Skin of body (tissue), 2 donors: Measurements from ENCODE around the gene HELZ2. TPM values are rescaled to one million over a fixed set of nuclear protein-coding genes. Genes with fewer than 3 reads are reported as not detected.
"Not testable (repeated sequence)": the region's sequence is repeated elsewhere in the genome, so short reads cannot be mapped to it uniquely, and the experiment has no call there.

Source experiments
- DNase-seq: peaks from one replicate; lab custom pipeline; 2025; lab: John Stamatoyannopoulos, UW
- total RNA-seq: library from RNA; depleted of rRNA; stranded (reverse); fragments of >200 nt; gene quantifications from one replicate; pipeline ENCODE4 v1.2.3, GENCODE V29; 2014

HELZ2 gene
- total RNA-seq, 1 donor from 2014 or later, result 19.8 TPM

GRCh38 chr20:63580796-63581461 lies 6.9 kb upstream of the HELZ2 start:
- DNase-seq, result no peak

- DNase-seq, result no peak
Measured at GRCh38 chr20:63579017-63579694, 5.1 kb upstream of the HELZ2 start.

- DNase-seq, result no peak
Measured at GRCh38 chr20:63578224-63579016, 4.4 kb upstream of the HELZ2 start.

GRCh38 chr20:63577317-63577894 lies 3.4 kb upstream of the HELZ2 start:
- DNase-seq, result no peak

DNA sequence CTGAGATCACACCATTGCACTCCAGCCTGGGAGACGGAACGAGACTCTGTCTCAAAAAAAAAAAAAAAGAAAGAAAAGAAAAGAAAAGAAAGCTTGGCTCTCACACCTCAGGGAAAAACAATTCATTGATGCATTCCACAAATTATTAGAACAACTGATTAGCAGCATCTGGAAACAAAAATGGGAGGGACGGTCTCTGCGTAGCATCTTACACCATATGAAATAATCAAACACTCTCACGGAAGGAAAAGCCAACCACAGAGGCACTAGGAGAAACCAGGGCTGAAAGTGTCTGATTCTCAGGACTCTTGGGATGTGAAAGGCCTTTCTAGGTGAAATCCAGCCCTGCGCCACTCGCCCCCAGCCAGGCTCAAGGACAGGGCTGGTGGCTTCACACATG lies 2.3 kb upstream of the HELZ2 start:
- peak; percentile 8 for DNase-seq

GRCh38 chr20:63574829-63575743 lies 1.0 kb upstream of the HELZ2 start:
- DNase-seq, result no peak

DNA sequence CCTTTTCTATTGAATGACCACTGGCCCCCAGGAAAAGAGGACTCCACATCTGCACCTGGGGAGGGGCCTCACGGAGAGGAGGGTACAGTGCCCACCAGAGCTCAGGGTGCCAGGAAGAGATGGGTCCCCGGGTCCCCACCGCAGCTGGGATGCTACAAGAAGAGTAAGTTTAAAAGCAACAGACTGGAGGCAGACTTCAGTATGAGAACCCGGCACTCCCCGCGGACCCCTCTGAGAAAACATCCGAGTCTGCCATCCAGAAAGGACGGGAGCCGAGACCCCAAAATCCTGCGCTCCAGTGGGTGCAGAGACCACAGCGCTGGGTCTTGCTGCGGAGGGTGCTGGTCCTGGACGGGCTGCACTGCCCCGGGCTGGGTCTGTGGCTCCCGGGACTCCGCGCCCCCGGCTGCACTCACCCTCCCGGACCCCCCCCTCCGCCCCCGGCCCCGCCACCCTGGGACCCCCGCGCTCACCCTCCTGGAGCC lies 350 bp downstream of the HELZ2 start:
- DNase-seq, result no peak

- DNase-seq, result no peak
Measured at GRCh38 chr20:63572788-63573646, 1.0 kb downstream of the HELZ2 start.

GRCh38 chr20:63572071-63572787 lies 1.8 kb downstream of the HELZ2 start:
- DNase-seq, result no peak

- DNase-seq, result not testable (repeated sequence)
Measured at GRCh38 chr20:63571087-63571478, 3.0 kb downstream of the HELZ2 start.

- no peak for DNase-seq
Measured at GRCh38 chr20:63570281-63571086, 3.6 kb downstream of the HELZ2 start.

DNA sequence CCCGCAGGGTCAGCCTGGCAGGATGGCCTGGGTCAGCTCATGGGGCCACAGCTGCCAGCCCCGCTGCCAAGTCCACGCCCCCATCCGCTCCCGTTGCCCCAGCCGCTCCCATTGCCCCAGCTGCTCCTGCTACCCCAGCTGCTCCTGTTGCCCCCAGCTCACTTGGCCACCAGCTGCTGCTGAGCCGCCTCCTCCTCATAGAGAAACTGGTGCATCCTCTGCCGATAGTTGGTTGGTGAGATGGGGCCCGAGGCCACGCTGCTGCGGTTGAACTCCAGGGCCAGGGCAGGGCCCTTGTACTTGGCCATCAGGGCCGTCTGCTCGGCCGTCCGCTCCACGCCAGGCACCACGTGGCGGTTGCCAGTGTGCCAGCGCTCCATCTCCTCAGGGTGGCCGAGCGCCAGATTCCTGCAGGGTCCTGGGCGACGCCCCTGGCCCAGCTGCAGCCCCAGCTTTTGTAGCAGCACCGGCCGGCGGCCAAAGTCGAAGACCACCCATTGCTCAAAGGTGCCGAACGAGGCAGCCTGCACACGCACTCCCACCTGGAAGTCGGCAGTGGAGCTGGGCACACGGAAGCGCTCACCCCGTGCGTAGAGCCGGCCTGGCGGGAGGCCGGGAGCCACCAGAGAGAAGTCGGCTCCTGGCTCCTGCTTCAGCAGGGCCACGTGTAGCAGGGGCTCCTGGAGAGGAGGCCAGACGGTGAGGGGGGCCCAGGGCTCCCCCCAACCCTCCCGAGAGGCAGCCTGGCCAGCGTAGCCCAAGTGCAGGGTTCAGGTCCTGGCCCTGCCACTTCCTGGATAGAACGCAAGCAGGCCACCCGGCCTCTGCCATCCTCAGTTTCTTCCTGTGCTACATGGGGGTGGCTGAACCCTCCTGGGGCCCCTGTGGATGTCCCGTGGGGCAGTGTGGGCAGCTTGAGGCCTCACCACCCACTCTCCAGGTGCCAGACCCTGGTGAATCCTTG lies 4.8 kb downstream of the HELZ2 start:
- DNase-seq, result no peak

- DNase-seq, result no peak
Measured at GRCh38 chr20:63568170-63568981, 5.7 kb downstream of the HELZ2 start.

DNA sequence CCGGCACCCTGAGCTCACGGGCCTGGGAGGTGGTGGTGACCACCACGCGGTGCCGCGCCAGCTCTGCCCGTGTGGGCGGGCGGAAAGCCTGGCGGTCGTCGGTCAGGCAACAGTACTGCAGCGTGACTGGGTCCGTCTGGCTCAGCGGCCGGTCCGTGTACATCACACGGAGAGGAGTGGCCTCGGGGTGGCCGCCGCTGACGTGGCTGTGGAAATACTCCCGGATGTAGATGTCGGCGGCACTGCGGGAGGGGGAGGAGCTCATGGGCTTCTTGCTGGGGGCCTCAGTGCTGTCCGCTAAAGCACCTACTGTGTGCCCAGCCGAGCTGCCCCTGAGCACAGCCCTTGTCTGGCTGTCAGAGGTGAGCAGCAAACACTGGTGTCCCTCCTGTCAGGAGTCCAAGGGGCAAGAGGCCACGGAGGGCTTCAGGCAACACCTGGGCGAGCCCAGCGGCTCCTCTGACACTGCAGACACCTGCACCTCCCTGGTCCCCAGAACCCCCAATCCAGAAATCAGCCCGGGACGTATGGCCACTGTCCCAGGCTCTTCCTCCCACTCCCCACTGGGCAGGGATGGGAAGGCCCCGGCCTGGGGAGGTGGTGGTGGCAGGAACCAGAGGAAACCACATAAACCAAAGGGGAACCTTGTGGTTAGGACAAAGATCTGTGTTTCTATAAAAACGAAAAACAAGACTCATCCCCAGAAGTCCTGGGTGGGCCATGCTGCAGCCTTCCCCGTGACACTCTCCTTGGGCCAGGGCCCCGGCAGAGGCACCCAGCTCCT lies 6.5 kb downstream of the HELZ2 start:
- DNase-seq, result no peak

- DNase-seq, result no peak
Measured at GRCh38 chr20:63567136-63567385, 7.0 kb downstream of the HELZ2 start.
